CD4-positive, alpha-beta memory T cell (primary cell): ENCODE data around the gene GAS7. TPM values are rescaled to one million over a fixed set of nuclear protein-coding genes. Genes with fewer than 3 reads are reported as not detected.

ENCODE experiments used
- CTCF ChIA-PET: fragments of 350-600 bp; sonication (Branson Sonifier 250); formaldehyde crosslinking; loops from one replicate; lab custom pipeline; 2021; ENCODE audit warnings: inconsistent platforms; ENCODE audit not compliant: partially characterized antibody; lab: Charles Lee
- POLR2A ChIA-PET: fragments of 350-600 bp; sonication (Branson Sonifier 250); formaldehyde crosslinking; loops from one replicate; lab custom pipeline; 2021; ENCODE audit not compliant: partially characterized antibody; lab: Charles Lee
- DNase-seq, 5 donors: peaks; one replicate each; pipeline versions ENCODE4 v3.0.0 to v3.0.0-alpha.2; 2020 to 2022; ENCODE audit warnings: mixed read lengths in 1 of 5
- H3K27ac ChIP-seq: one replicate; pipeline ENCODE4 v1.7.0; 2013; ENCODE audit warnings: low read depth, low read length
- H3K27me3 ChIP-seq: 2 replicates; pipeline ENCODE4 v1.7.0; 2013; ENCODE audit warnings: mild to moderate bottlenecking, low read length, moderate library complexity; ENCODE audit not compliant: insufficient read depth
- H3K36me3 ChIP-seq: 2 replicates; pipeline ENCODE4 v1.7.0; 2013; ENCODE audit warnings: mild to moderate bottlenecking, low read length, moderate library complexity; ENCODE audit not compliant: insufficient read depth
- H3K4me1 ChIP-seq: 2 replicates; pipeline ENCODE4 v1.7.0; 2013; ENCODE audit warnings: mild to moderate bottlenecking, low read length, moderate library complexity; ENCODE audit not compliant: insufficient read depth
- H3K4me3 ChIP-seq, 2 donors: one replicate each; pipeline ENCODE4 v1.7.0; 2013; ENCODE audit warnings: low read length in 2 of 2, mild to moderate bottlenecking in 1 of 2
- H3K9me3 ChIP-seq, 2 donors: one replicate each; pipeline ENCODE4 v1.7.0; 2013; ENCODE audit warnings: low read length in 2 of 2, control low read depth in 1 of 2; ENCODE audit not compliant: control insufficient read depth in 1 of 2
- H3K27ac Mint-ChIP-seq, 7 donors: one replicate each; pipeline ENCODE4 v1.8.0; 2020 to 2021; ENCODE audit warnings: mixed read lengths in 7 of 7, mild to moderate bottlenecking in 6 of 7, inconsistent platforms in 3 of 7, moderate library complexity in 3 of 7
- H3K27me3 Mint-ChIP-seq, 2 donors: one replicate each; pipeline ENCODE4 v1.8.0; 2020 to 2021; ENCODE audit warnings: mixed read lengths in 2 of 2
- H3K36me3 Mint-ChIP-seq, 2 donors: one replicate each; pipeline ENCODE4 v1.8.0; 2020 to 2021; ENCODE audit warnings: mixed read lengths in 2 of 2, inconsistent platforms in 1 of 2, mild to moderate bottlenecking in 1 of 2
- H3K4me1 Mint-ChIP-seq, 4 donors: one replicate each; pipeline ENCODE4 v1.8.0; 2020 to 2021; ENCODE audit warnings: mixed read lengths in 4 of 4, mild to moderate bottlenecking in 1 of 4
- H3K4me3 Mint-ChIP-seq, 8 donors: one replicate each; pipeline ENCODE4 v1.8.0; 2020 to 2021; ENCODE audit warnings: mixed read lengths in 8 of 8, mild to moderate bottlenecking in 7 of 8, moderate library complexity in 6 of 8, inconsistent platforms in 3 of 8
- H3K9me3 Mint-ChIP-seq, 8 donors: one replicate each; pipeline ENCODE4 v1.8.0; 2020 to 2021; ENCODE audit warnings: mixed read lengths in 8 of 8, mild to moderate bottlenecking in 5 of 8, inconsistent platforms in 3 of 8, moderate library complexity in 1 of 8
- intact Hi-C: fragments of 100-400 bp; cut with micrococcal nuclease; formaldehyde crosslinking; loops from one replicate; pipeline ENCODE4 v1.15.1; 2023
- polyA plus RNA-seq, 2 donors: library from polyadenylated mRNA; unstranded; fragments of 300-500 nt; fragmentation: Illumina TruSeq; gene quantifications; one replicate each; pipeline ENCODE4 v1.2.3, GENCODE V29; 2021
- total RNA-seq, 2 experiments: library from RNA; stranded (reverse); gene quantifications; one replicate each; pipeline ENCODE4 v1.2.3, GENCODE V29; 2021

GAS7 gene
- total and polyA plus RNA-seq, 4 experiments from 2014 or later: 0.42 to 5.2 (median 3.0) TPM

- Mint-ChIP-seq H3K27ac (no peak overlapping the region), H3K4me3 (no peak overlapping the region), H3K9me3 (peaks cover 0 to 7% (median 0%) of the 10 kb centered on the region in 8 donors), H3K4me1 (peaks cover 2 to 13% (median 6%) of the 10 kb centered on the region in 4 donors), H3K27me3 (peaks cover 2 to 5% of the 10 kb centered on the region in 2 donors), H3K36me3 (no peaks in the 10 kb centered on the region)
- intact Hi-C loops: no loop called here
- H3K36me3 ChIP-seq: no peaks in the 10 kb centered on the region
- H3K27ac ChIP-seq: no peak overlapping the region
- no peaks in the 10 kb centered on the region for H3K9me3 ChIP-seq
- no peaks in the 10 kb centered on the region for H3K27me3 ChIP-seq
- no peak for DNase-seq
- H3K4me1 ChIP-seq: no peaks in the 10 kb centered on the region
- ChIA-PET CTCF (no interaction called here), POLR2A (no interaction called here)
- H3K4me3 ChIP-seq: no peak overlapping the region
These were observed 90.9 kb downstream of the GAS7 start for GRCh38 chr17:10107316-10108165.

GRCh38 chr17:10106067-10106466, 92.3 kb downstream of the GAS7 start:
- peaks cover 2 to 5% of the 10 kb centered on the region in 2 donors for H3K27me3 Mint-ChIP-seq
- Histone ChIP-seq H3K4me3 (no peak overlapping the region), H3K9me3 (no peaks in the 10 kb centered on the region), H3K27me3 (no peaks in the 10 kb centered on the region), H3K4me1 (no peaks in the 10 kb centered on the region), H3K36me3 (no peaks in the 10 kb centered on the region), H3K27ac (no peak overlapping the region)
- no peak for DNase-seq
- ChIA-PET POLR2A (no interaction called here), CTCF (no interaction called here)
- no peaks in the 10 kb centered on the region for H3K36me3 Mint-ChIP-seq
- peaks cover 0 to 8% (median under 1%) of the 10 kb centered on the region in 4 donors for H3K4me1 Mint-ChIP-seq
- no peak overlapping the region for H3K4me3 Mint-ChIP-seq
- H3K9me3 Mint-ChIP-seq: peaks cover 0 to 7% (median 0%) of the 10 kb centered on the region in 8 donors
- no peak overlapping the region for H3K27ac Mint-ChIP-seq
- intact Hi-C loops: no loop called here

GRCh38 chr17:10105513-10106001, 92.8 kb downstream of the GAS7 start:
- ChIA-PET CTCF (no interaction called here), POLR2A (no interaction called here)
- H3K4me1 Mint-ChIP-seq: peaks cover 0 to 8% (median under 1%) of the 10 kb centered on the region in 4 donors
- intact Hi-C loops: no loop called here
- peaks cover 0 to 7% (median 0%) of the 10 kb centered on the region in 8 donors for H3K9me3 Mint-ChIP-seq
- Histone ChIP-seq H3K27ac (no peak overlapping the region), H3K36me3 (no peaks in the 10 kb centered on the region), H3K9me3 (no peaks in the 10 kb centered on the region), H3K4me1 (no peaks in the 10 kb centered on the region), H3K27me3 (no peaks in the 10 kb centered on the region), H3K4me3 (no peak overlapping the region)
- no peaks in the 10 kb centered on the region for H3K36me3 Mint-ChIP-seq
- no peak for DNase-seq
- H3K4me3 Mint-ChIP-seq: no peak overlapping the region
- peaks cover 2 to 5% of the 10 kb centered on the region in 2 donors for H3K27me3 Mint-ChIP-seq
- no peak overlapping the region for H3K27ac Mint-ChIP-seq

DNA sequence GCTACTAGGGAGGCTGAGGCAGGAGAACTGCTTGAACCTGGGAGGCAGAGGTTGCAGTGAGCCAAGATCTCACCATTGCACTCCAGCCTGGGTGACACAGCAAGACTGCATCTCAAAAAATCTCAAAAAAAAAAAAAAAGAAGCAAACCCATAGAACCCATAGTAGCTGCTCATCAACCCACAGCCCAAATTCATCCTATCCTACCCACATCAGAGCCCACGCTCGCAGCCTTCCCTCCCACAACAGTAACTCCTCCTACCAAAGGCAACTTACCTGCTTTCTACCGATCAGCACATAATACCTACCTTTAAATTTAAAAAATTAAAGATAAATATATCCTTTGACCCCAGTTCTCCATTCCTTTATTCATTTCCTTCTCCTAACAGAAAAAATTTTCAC, 94.7 kb downstream of the GAS7 start:
- Histone ChIP-seq H3K4me3 (no peak overlapping the region), H3K27me3 (no peaks in the 10 kb centered on the region), H3K27ac (no peak overlapping the region), H3K9me3 (no peaks in the 10 kb centered on the region), H3K4me1 (no peaks in the 10 kb centered on the region), H3K36me3 (no peaks in the 10 kb centered on the region)
- no peaks in the 10 kb centered on the region for H3K36me3 Mint-ChIP-seq
- POLR2A ChIA-PET: no interaction called here
- intact Hi-C loops: no loop called here
- CTCF ChIA-PET: no interaction called here
- no peak overlapping the region for H3K27ac Mint-ChIP-seq
- peaks cover 2 to 5% of the 10 kb centered on the region in 2 donors for H3K27me3 Mint-ChIP-seq
- no peak overlapping the region for H3K4me3 Mint-ChIP-seq
- H3K4me1 Mint-ChIP-seq: peaks cover 0 to 8% (median under 1%) of the 10 kb centered on the region in 4 donors
- no peak for DNase-seq
- peaks cover 0 to 4% (median 0%) of the 10 kb centered on the region in 8 donors for H3K9me3 Mint-ChIP-seq

- DNase-seq: no peak
- no peaks in the 10 kb centered on the region for H3K36me3 ChIP-seq
- ChIA-PET POLR2A (no interaction called here), CTCF (no interaction called here)
- no peak overlapping the region for H3K4me3 ChIP-seq
- H3K27ac Mint-ChIP-seq: no peak overlapping the region
- peaks cover 2 to 5% of the 10 kb centered on the region in 2 donors for H3K27me3 Mint-ChIP-seq
- H3K27me3 ChIP-seq: no peaks in the 10 kb centered on the region
- H3K27ac ChIP-seq: no peak overlapping the region
- H3K36me3 Mint-ChIP-seq: no peaks in the 10 kb centered on the region
- H3K4me3 Mint-ChIP-seq: no peak overlapping the region
- intact Hi-C loops: no loop called here
- no peaks in the 10 kb centered on the region for H3K9me3 ChIP-seq
- H3K4me1 Mint-ChIP-seq: peaks cover 0 to 8% (median under 1%) of the 10 kb centered on the region in 4 donors
- no peaks in the 10 kb centered on the region for H3K4me1 ChIP-seq
- peaks cover 0 to 4% (median 0%) of the 10 kb centered on the region in 8 donors for H3K9me3 Mint-ChIP-seq
These were observed 95.6 kb downstream of the GAS7 start for GRCh38 chr17:10102817-10103216.

- H3K27ac Mint-ChIP-seq: no peak overlapping the region
- Histone ChIP-seq H3K9me3 (no peaks in the 10 kb centered on the region), H3K27ac (no peak overlapping the region), H3K4me1 (no peaks in the 10 kb centered on the region), H3K36me3 (no peaks in the 10 kb centered on the region), H3K27me3 (no peaks in the 10 kb centered on the region), H3K4me3 (no peak overlapping the region)
- POLR2A ChIA-PET: no interaction called here
- peaks cover 0 to 3% (median under 1%) of the 10 kb centered on the region in 4 donors for H3K4me1 Mint-ChIP-seq
- CTCF ChIA-PET: no interaction called here
- H3K4me3 Mint-ChIP-seq: no peak overlapping the region
- no peaks in the 10 kb centered on the region for H3K27me3 Mint-ChIP-seq
- H3K9me3 Mint-ChIP-seq: peaks cover 0 to 2% (median 0%) of the 10 kb centered on the region in 8 donors
- H3K36me3 Mint-ChIP-seq: no peaks in the 10 kb centered on the region
- no peak for DNase-seq
- intact Hi-C loops: no loop called here
These were observed 99.3 kb downstream of the GAS7 start for GRCh38 chr17:10099051-10099571.

- Histone ChIP-seq H3K27me3 (no peaks in the 10 kb centered on the region), H3K4me3 (no peak overlapping the region), H3K4me1 (no peaks in the 10 kb centered on the region), H3K9me3 (no peaks in the 10 kb centered on the region), H3K36me3 (no peaks in the 10 kb centered on the region), H3K27ac (no peak overlapping the region)
- Mint-ChIP-seq H3K27me3 (no peaks in the 10 kb centered on the region), H3K36me3 (no peaks in the 10 kb centered on the region), H3K9me3 (peaks cover 0 to 6% (median 2%) of the 10 kb centered on the region in 8 donors), H3K27ac (no peak overlapping the region), H3K4me1 (no peaks in the 10 kb centered on the region), H3K4me3 (no peak overlapping the region)
- POLR2A ChIA-PET: no interaction called here
- CTCF ChIA-PET: no interaction called here
- no peak for DNase-seq
- intact Hi-C loops: no loop called here
These were observed 101.8 kb downstream of the GAS7 start for GRCh38 chr17:10096596-10096995.
